ENCODE measurements around the gene PPFIBP1.
"Not testable (repeated sequence)": the region's sequence is repeated elsewhere in the genome, so short reads cannot be mapped to it uniquely, and the experiment has no call there.

PPFIBP1 gene

GRCh38 chr12:27582445-27582844, 58.4 kb downstream of the PPFIBP1 start:
- not testable (repeated sequence) for DNase-seq (ENCODE audit: low read depth); H3K27me3 ChIP-seq (replicated peaks; ENCODE audit: control insufficient read depth, insufficient read depth, low read length); H3K9me3 ChIP-seq (ENCODE audit: control insufficient read depth, low read length)
- Histone ChIP-seq H3K36me3 (ENCODE audit: control insufficient read depth, insufficient read depth, low read length, severe bottlenecking) (peaks cover 11% of the 10 kb centered on the region), H3K4me1 (ENCODE audit: control insufficient read depth, insufficient read depth, low read length) (peaks cover 25% of the 10 kb centered on the region), H3K9ac (ENCODE audit: low read length) (peak overlapping the region; percentile 14), H3K4me3 (ENCODE audit: low read length) (peak overlapping the region; percentile 17)

- Histone ChIP-seq H3K36me3 (ENCODE audit: control insufficient read depth, insufficient read depth, low read length, severe bottlenecking) (peaks cover 11% of the 10 kb centered on the region), H3K4me3 (ENCODE audit: low read length) (peak overlapping the region; percentile 17), H3K9me3 (ENCODE audit: control insufficient read depth, low read length) (no peaks in the 10 kb centered on the region), H3K9ac (ENCODE audit: low read length) (peak overlapping the region; percentile 7), H3K4me1 (ENCODE audit: control insufficient read depth, insufficient read depth, low read length) (peaks cover 25% of the 10 kb centered on the region), H3K27me3 (replicated peaks; ENCODE audit: control insufficient read depth, insufficient read depth, low read length) (no peaks in the 10 kb centered on the region)
- no peak for DNase-seq (ENCODE audit: low read depth)
These were observed 59.2 kb downstream of the PPFIBP1 start for GRCh38 chr12:27583057-27583797.

- H3K4me3 ChIP-seq (ENCODE audit: low read length) = no peak overlapping the region
- peaks cover 30% of the 10 kb centered on the region for H3K4me1 ChIP-seq (ENCODE audit: control insufficient read depth, insufficient read depth, low read length)
- H3K27me3 ChIP-seq (replicated peaks; ENCODE audit: control insufficient read depth, insufficient read depth, low read length) = no peaks in the 10 kb centered on the region
- DNase-seq (ENCODE audit: low read depth) = no peak
- H3K9me3 ChIP-seq (ENCODE audit: control insufficient read depth, low read length) = no peaks in the 10 kb centered on the region
- H3K9ac ChIP-seq (ENCODE audit: low read length) = no peak overlapping the region
- peaks cover 8% of the 10 kb centered on the region for H3K36me3 ChIP-seq (ENCODE audit: control insufficient read depth, insufficient read depth, low read length, severe bottlenecking)
These were observed 60.0 kb downstream of the PPFIBP1 start for GRCh38 chr12:27583981-27584380.

GRCh38 chr12:27585739-27586265, 61.8 kb downstream of the PPFIBP1 start:
- no peak overlapping the region for H3K4me3 ChIP-seq (ENCODE audit: low read length)
- no peaks in the 10 kb centered on the region for H3K36me3 ChIP-seq (ENCODE audit: control insufficient read depth, insufficient read depth, low read length, severe bottlenecking)
- no peaks in the 10 kb centered on the region for H3K9me3 ChIP-seq (ENCODE audit: control insufficient read depth, low read length)
- peak; percentile 29 for DNase-seq (ENCODE audit: low read depth)
- H3K9ac ChIP-seq (ENCODE audit: low read length) = no peak overlapping the region
- no peaks in the 10 kb centered on the region for H3K27me3 ChIP-seq (replicated peaks; ENCODE audit: control insufficient read depth, insufficient read depth, low read length)
- H3K4me1 ChIP-seq (ENCODE audit: control insufficient read depth, insufficient read depth, low read length) = peaks cover 30% of the 10 kb centered on the region

GRCh38 chr12:27588075-27588730, 64.2 kb downstream of the PPFIBP1 start:
- peaks cover 25% of the 10 kb centered on the region for H3K4me1 ChIP-seq (ENCODE audit: control insufficient read depth, insufficient read depth, low read length)
- peak overlapping the region; percentile 56 for H3K4me3 ChIP-seq (ENCODE audit: low read length)
- not testable (repeated sequence) for H3K27me3 ChIP-seq (replicated peaks; ENCODE audit: control insufficient read depth, insufficient read depth, low read length); H3K9me3 ChIP-seq (ENCODE audit: control insufficient read depth, low read length); H3K36me3 ChIP-seq (ENCODE audit: control insufficient read depth, insufficient read depth, low read length, severe bottlenecking); DNase-seq (ENCODE audit: low read depth)
- peak overlapping the region; percentile 18 for H3K9ac ChIP-seq (ENCODE audit: low read length)

- no peaks in the 10 kb centered on the region for H3K27me3 ChIP-seq (replicated peaks; ENCODE audit: control insufficient read depth, insufficient read depth, low read length)
- no peaks in the 10 kb centered on the region for H3K36me3 ChIP-seq (ENCODE audit: control insufficient read depth, insufficient read depth, low read length, severe bottlenecking)
- H3K4me3 ChIP-seq (ENCODE audit: low read length) = peak overlapping the region; percentile 56
- no peaks in the 10 kb centered on the region for H3K9me3 ChIP-seq (ENCODE audit: control insufficient read depth, low read length)
- no peak for DNase-seq (ENCODE audit: low read depth)
- H3K9ac ChIP-seq (ENCODE audit: low read length) = peak overlapping the region; percentile 18
- H3K4me1 ChIP-seq (ENCODE audit: control insufficient read depth, insufficient read depth, low read length) = peaks cover 20% of the 10 kb centered on the region
These were observed 64.8 kb downstream of the PPFIBP1 start for GRCh38 chr12:27588776-27589175.

- H3K9me3 ChIP-seq (ENCODE audit: control insufficient read depth, low read length) = no peaks in the 10 kb centered on the region
- no peak for DNase-seq (ENCODE audit: low read depth)
- H3K27me3 ChIP-seq (replicated peaks; ENCODE audit: control insufficient read depth, insufficient read depth, low read length) = no peaks in the 10 kb centered on the region
- no peak overlapping the region for H3K4me3 ChIP-seq (ENCODE audit: low read length)
- H3K36me3 ChIP-seq (ENCODE audit: control insufficient read depth, insufficient read depth, low read length, severe bottlenecking) = no peaks in the 10 kb centered on the region
- H3K9ac ChIP-seq (ENCODE audit: low read length) = no peak overlapping the region
- H3K4me1 ChIP-seq (ENCODE audit: control insufficient read depth, insufficient read depth, low read length) = peaks cover 18% of the 10 kb centered on the region
These were observed 65.4 kb downstream of the PPFIBP1 start for GRCh38 chr12:27589419-27589818.

GRCh38 chr12:27591698-27592097, 67.7 kb downstream of the PPFIBP1 start:
- not testable (repeated sequence) for DNase-seq (ENCODE audit: low read depth); H3K9me3 ChIP-seq (ENCODE audit: control insufficient read depth, low read length); H3K9ac ChIP-seq (ENCODE audit: low read length); H3K27me3 ChIP-seq (replicated peaks; ENCODE audit: control insufficient read depth, insufficient read depth, low read length); H3K36me3 ChIP-seq (ENCODE audit: control insufficient read depth, insufficient read depth, low read length, severe bottlenecking); H3K4me3 ChIP-seq (ENCODE audit: low read length)
- peaks cover 18% of the 10 kb centered on the region for H3K4me1 ChIP-seq (ENCODE audit: control insufficient read depth, insufficient read depth, low read length)

GRCh38 chr12:27592548-27592947, 68.5 kb downstream of the PPFIBP1 start:
- no peak for DNase-seq (ENCODE audit: low read depth)
- H3K4me1 ChIP-seq (ENCODE audit: control insufficient read depth, insufficient read depth, low read length) = peaks cover 18% of the 10 kb centered on the region
- H3K9me3 ChIP-seq (ENCODE audit: control insufficient read depth, low read length) = no peaks in the 10 kb centered on the region
- no peak overlapping the region for H3K9ac ChIP-seq (ENCODE audit: low read length)
- no peaks in the 10 kb centered on the region for H3K36me3 ChIP-seq (ENCODE audit: control insufficient read depth, insufficient read depth, low read length, severe bottlenecking)
- no peaks in the 10 kb centered on the region for H3K27me3 ChIP-seq (replicated peaks; ENCODE audit: control insufficient read depth, insufficient read depth, low read length)
- H3K4me3 ChIP-seq (ENCODE audit: low read length) = no peak overlapping the region

GRCh38 chr12:27593266-27593665, 69.3 kb downstream of the PPFIBP1 start:
- no peak for DNase-seq (ENCODE audit: low read depth)
- Histone ChIP-seq H3K4me3 (ENCODE audit: low read length) (no peak overlapping the region), H3K4me1 (ENCODE audit: control insufficient read depth, insufficient read depth, low read length) (peaks cover 17% of the 10 kb centered on the region), H3K9ac (ENCODE audit: low read length) (no peak overlapping the region), H3K9me3 (ENCODE audit: control insufficient read depth, low read length) (no peaks in the 10 kb centered on the region), H3K36me3 (ENCODE audit: control insufficient read depth, insufficient read depth, low read length, severe bottlenecking) (no peaks in the 10 kb centered on the region), H3K27me3 (replicated peaks; ENCODE audit: control insufficient read depth, insufficient read depth, low read length) (no peaks in the 10 kb centered on the region)

- Histone ChIP-seq H3K9ac (ENCODE audit: low read length) (peak overlapping the region; percentile 11), H3K9me3 (ENCODE audit: control insufficient read depth, low read length) (no peaks in the 10 kb centered on the region), H3K27me3 (replicated peaks; ENCODE audit: control insufficient read depth, insufficient read depth, low read length) (no peaks in the 10 kb centered on the region), H3K36me3 (ENCODE audit: control insufficient read depth, insufficient read depth, low read length, severe bottlenecking) (no peaks in the 10 kb centered on the region), H3K4me1 (ENCODE audit: control insufficient read depth, insufficient read depth, low read length) (peaks cover 13% of the 10 kb centered on the region), H3K4me3 (ENCODE audit: low read length) (peak overlapping the region; percentile 64)
- DNase-seq (ENCODE audit: low read depth) = peak; percentile 94
These were observed 71.2 kb downstream of the PPFIBP1 start for GRCh38 chr12:27595231-27595642.
